ENCODE measurements around the gene ABCB8.

Gene ABCB8

GRCh38 chr7:151075978-151076426 lies 47.8 kb downstream of the ABCB8 start:
- no peak for DNase-seq

- DNase-seq: no peak
These were observed 48.8 kb downstream of the ABCB8 start for GRCh38 chr7:151076863-151077704.

GRCh38 chr7:151077705-151078232 lies 49.5 kb downstream of the ABCB8 start:
- no peak for DNase-seq

GRCh38 chr7:151078233-151079040 lies 50.2 kb downstream of the ABCB8 start:
- no peak for DNase-seq

- no peak for DNase-seq
These were observed 51.1 kb downstream of the ABCB8 start for GRCh38 chr7:151079199-151079910.

- DNase-seq: no peak
These were observed 51.8 kb downstream of the ABCB8 start for GRCh38 chr7:151080067-151080521.

- DNase-seq: peak; percentile 95
These were observed 52.4 kb downstream of the ABCB8 start, which contains the start of gene FASTK for GRCh38 chr7:151080522-151081169. TSS of gene FASTK (minus strand) at chr7:151080809. CDS start at chr7:151080766, 43 bp downstream.

- peak; percentile 49 for DNase-seq
These were observed 53.2 kb downstream of the ABCB8 start for GRCh38 chr7:151081170-151082101.

GRCh38 chr7:151082141-151083070 lies 54.2 kb downstream of the ABCB8 start:
- DNase-seq: peak; percentile 35

- DNase-seq: peak; percentile 84
These were observed 55.0 kb downstream of the ABCB8 start, which contains the start of gene TMUB1 for GRCh38 chr7:151083071-151083823. TSS of gene TMUB1 (minus strand) at chr7:151083493. CDS start at chr7:151082563, 930 bp downstream.

GRCh38 chr7:151083824-151084160 lies 55.5 kb downstream of the ABCB8 start:
- no peak for DNase-seq

- no peak for DNase-seq
These were observed 57.1 kb downstream of the ABCB8 start for GRCh38 chr7:151085329-151085690.

- peak; percentile 92 for DNase-seq
These were observed 57.7 kb downstream of the ABCB8 start, which contains the start of gene AGAP3 for GRCh38 chr7:151085691-151086620. TSS of gene AGAP3 (plus strand) at chr7:151086475. CDS start at chr7:151086742, 267 bp downstream.

- DNase-seq: peak; percentile 80
These were observed 58.6 kb downstream of the ABCB8 start for GRCh38 chr7:151086802-151087244.

- DNase-seq: peak; percentile 69
These were observed 59.2 kb downstream of the ABCB8 start for GRCh38 chr7:151087245-151088018.

GRCh38 chr7:151088019-151088855 lies 60.0 kb downstream of the ABCB8 start:
- DNase-seq: peak; percentile 49

Data from retina (tissue), 1 donor.